Stimulated activated naive CD4-positive, alpha-beta T cell treated with Interleukin-2 at 50 U/mL for 16 hours (primary cell): Measurements from ENCODE around the gene FNIP1.
"Not testable (repeated sequence)": the region's sequence is repeated elsewhere in the genome, so short reads cannot be mapped to it uniquely, and the experiment has no call there.

Source experiments
- DNase-seq: peaks from one replicate; lab custom pipeline; 2025; lab: John Stamatoyannopoulos, UW

Gene FNIP1

GRCh38 chr5:131749723-131750470, 46.9 kb downstream of the FNIP1 start:
- DNase-seq: no peak

- DNase-seq: no peak
These were observed 47.7 kb downstream of the FNIP1 start for GRCh38 chr5:131749138-131749537.

GRCh38 chr5:131747180-131748105, 49.4 kb downstream of the FNIP1 start:
- no peak for DNase-seq

GRCh38 chr5:131746423-131746822, 50.4 kb downstream of the FNIP1 start:
- no peak for DNase-seq

GRCh38 chr5:131745703-131746102, 51.1 kb downstream of the FNIP1 start:
- DNase-seq: no peak

- DNase-seq: no peak
These were observed 51.7 kb downstream of the FNIP1 start for GRCh38 chr5:131745155-131745554.

- no peak for DNase-seq
These were observed 56.3 kb downstream of the FNIP1 start for GRCh38 chr5:131740477-131740876.

GRCh38 chr5:131735393-131735792, 61.4 kb downstream of the FNIP1 start:
- DNase-seq: no peak

- not testable (repeated sequence) for DNase-seq
These were observed 61.9 kb downstream of the FNIP1 start for GRCh38 chr5:131734939-131735338.

GRCh38 chr5:131729292-131729691, 67.5 kb downstream of the FNIP1 start:
- DNase-seq: not testable (repeated sequence)

- not testable (repeated sequence) for DNase-seq
These were observed 72.7 kb downstream of the FNIP1 start for GRCh38 chr5:131724089-131724488.

GRCh38 chr5:131720714-131721113, 76.1 kb downstream of the FNIP1 start:
- no peak for DNase-seq

GRCh38 chr5:131719564-131719963, 77.3 kb downstream of the FNIP1 start:
- DNase-seq: no peak

GRCh38 chr5:131718487-131719014, 78.3 kb downstream of the FNIP1 start:
- DNase-seq: no peak

- DNase-seq: not testable (repeated sequence)
These were observed 79.7 kb downstream of the FNIP1 start for GRCh38 chr5:131717164-131717563.

GRCh38 chr5:131716650-131717049, 80.2 kb downstream of the FNIP1 start:
- DNase-seq: no peak

- no peak for DNase-seq
These were observed 86.4 kb downstream of the FNIP1 start for GRCh38 chr5:131710391-131710790.

- DNase-seq: no peak
These were observed 87.8 kb downstream of the FNIP1 start for GRCh38 chr5:131709043-131709442.

- DNase-seq: no peak
These were observed 90.5 kb downstream of the FNIP1 start for GRCh38 chr5:131706281-131706680.

GRCh38 chr5:131694926-131695325, 101.9 kb downstream of the FNIP1 start:
- no peak for DNase-seq

- DNase-seq: no peak
These were observed 102.9 kb downstream of the FNIP1 start for GRCh38 chr5:131693894-131694293.

- DNase-seq: no peak
These were observed 111.2 kb downstream of the FNIP1 start for GRCh38 chr5:131685516-131686171.
